Retinal pigment epithelial cell (primary cell): ENCODE data around the gene TLL1.

Experiments used
- DNase-seq: peaks from one replicate; pipeline ENCODE4 v3.0.0-alpha.2; 2010; ENCODE audit warnings: low read depth
- H3K4me3 ChIP-seq: 2 replicates; pipeline ENCODE4 v1.5.1; 2011; ENCODE audit warnings: mild to moderate bottlenecking, low read length, control low read depth, moderate library complexity
- TF ChIP-seq, protein P1 (sequence below): conservative IDR thresholded peaks from 2 replicates; pipeline ENCODE4 v1.5.1; 2011; ENCODE audit warnings: low read depth, low read length, control low read depth, inconsistent platforms

Gene TLL1

DNA sequence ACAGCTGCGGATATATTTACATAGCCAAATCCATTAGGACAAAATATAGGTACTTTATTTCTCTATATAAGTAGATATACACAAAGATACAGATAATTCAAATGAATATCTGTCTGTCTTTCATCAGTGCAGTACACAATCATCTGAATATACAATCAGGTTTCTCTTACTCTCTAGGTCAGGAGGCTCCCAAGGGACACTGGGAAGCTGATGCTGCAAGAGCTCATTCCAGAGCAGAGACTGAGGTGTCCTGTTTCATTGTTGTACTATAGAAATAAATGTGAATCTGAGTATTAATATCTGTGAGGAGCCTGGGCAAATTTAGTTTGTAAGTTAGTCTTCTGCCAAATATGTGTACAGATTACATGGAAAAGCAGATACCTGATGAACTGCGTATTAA, 4.2 kb downstream of the TLL1 start:
- DNase-seq: no peak
- no peak overlapping the region for H3K4me3 ChIP-seq
- TF ChIP-seq, protein P1, sequence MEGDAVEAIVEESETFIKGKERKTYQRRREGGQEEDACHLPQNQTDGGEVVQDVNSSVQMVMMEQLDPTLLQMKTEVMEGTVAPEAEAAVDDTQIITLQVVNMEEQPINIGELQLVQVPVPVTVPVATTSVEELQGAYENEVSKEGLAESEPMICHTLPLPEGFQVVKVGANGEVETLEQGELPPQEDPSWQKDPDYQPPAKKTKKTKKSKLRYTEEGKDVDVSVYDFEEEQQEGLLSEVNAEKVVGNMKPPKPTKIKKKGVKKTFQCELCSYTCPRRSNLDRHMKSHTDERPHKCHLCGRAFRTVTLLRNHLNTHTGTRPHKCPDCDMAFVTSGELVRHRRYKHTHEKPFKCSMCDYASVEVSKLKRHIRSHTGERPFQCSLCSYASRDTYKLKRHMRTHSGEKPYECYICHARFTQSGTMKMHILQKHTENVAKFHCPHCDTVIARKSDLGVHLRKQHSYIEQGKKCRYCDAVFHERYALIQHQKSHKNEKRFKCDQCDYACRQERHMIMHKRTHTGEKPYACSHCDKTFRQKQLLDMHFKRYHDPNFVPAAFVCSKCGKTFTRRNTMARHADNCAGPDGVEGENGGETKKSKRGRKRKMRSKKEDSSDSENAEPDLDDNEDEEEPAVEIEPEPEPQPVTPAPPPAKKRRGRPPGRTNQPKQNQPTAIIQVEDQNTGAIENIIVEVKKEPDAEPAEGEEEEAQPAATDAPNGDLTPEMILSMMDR: no peak

DNA sequence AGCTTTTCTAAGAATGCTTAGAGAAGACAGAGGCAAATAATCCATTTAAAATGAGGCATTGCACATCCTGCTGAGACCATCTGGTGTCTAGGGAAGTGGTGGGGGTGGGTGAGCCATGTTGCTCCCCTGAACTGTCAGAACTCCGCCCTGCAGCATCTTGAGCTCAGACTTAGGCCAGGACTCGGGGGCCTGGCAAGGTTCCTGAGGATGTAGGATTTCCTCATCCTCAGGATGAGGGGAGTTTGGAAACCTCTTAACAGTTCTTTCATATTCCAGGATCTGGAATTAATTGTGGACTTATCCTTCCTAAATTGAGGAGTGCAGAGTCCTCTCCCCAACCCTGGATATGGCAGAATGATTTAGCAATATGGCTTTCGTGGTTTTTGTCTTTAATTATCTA, 6.6 kb downstream of the TLL1 start:
- H3K4me3 ChIP-seq: no peak overlapping the region
- DNase-seq: no peak
- TF ChIP-seq, protein P1: no peak

DNA sequence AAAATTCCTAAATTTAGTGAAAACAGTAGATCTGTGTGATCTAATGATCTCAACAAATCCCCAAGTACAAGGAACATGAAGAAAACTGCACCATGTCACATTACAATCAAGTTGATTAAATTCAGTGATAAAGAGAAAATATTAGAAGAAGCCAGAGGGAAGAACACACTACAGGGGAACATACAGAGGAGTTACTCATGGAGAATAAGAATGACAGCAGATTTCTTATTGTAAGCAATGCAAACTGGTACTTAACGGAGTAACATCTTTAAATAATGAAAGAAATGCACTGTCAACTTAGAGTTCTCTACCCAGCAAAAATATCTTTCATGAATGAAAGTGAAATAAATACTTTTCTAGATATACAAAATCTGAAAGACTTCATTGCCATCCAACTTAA, 21.1 kb downstream of the TLL1 start:
- DNase-seq: no peak
- H3K4me3 ChIP-seq: no peak overlapping the region
- TF ChIP-seq, protein P1: no peak

DNA sequence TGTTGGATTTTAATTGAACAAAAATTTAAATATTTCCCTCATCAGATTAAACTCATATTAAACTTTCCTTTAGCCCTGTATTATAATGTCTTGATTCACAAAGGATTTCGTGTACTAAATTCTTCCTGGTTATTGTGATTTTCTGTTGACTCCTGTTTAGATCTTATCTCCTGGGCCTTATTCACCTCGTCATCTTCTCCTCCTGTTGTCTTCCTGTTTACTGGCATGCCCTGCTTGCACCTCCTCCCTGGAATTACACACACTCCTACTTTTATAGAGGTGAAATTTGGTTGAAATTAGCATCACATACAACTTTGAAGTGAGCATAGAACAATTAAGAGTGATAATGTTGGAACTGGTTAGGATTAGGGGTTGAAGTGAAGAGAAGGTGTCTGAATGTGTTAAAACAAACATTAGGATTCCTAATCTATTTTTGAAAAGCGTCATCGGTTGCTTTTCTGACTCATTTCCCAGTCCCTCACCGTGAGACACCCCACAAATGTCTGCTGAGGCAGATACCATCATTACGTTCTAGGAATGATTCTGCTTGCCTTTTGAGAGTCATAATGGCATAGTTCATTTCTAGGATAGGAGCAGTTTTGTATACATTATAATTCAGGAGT, 32.5 kb downstream of the TLL1 start:
- H3K4me3 ChIP-seq: no peak overlapping the region
- TF ChIP-seq, protein P1: no peak
- no peak for DNase-seq

DNA sequence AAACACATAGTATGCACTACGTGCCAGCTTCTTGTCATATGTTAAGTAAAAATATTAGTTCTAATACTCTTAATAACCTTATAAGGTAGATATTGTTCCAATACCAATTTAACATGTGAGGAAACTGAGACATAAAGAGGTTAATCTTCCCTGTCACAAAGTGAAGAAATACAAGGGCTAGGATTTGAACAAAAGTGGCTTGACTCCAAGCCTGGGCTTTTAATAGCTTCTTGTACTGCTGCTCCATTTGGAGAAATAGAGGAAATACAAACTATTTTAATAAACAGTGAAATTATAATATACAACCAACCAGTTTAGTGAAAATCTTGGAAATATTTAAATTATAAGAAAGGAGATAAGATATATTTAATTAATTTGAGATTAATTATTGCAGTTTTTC, 33.2 kb downstream of the TLL1 start:
- no peak overlapping the region for H3K4me3 ChIP-seq
- DNase-seq: no peak
- TF ChIP-seq, protein P1: no peak

DNA sequence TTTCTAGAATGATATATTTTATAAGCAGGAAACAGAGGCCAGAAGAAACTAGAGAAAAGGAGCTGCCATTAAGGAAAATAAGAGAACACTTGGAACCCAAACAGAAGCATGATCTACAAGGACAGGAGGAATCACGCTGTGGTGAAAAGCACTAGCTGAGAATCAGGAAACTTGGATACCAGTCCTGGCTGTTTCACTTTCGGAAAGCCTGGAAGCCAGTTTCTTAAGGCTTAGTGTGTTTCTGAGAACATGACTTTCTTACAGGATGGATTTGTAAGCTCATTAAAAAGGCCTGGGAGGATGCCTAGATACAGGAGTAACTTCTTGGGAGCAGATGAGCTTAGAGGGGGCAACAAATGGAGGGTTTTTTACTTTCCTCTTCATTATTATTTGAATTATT, 36.9 kb downstream of the TLL1 start:
- H3K4me3 ChIP-seq: no peak overlapping the region
- TF ChIP-seq, protein P1: no peak
- no peak for DNase-seq

DNA sequence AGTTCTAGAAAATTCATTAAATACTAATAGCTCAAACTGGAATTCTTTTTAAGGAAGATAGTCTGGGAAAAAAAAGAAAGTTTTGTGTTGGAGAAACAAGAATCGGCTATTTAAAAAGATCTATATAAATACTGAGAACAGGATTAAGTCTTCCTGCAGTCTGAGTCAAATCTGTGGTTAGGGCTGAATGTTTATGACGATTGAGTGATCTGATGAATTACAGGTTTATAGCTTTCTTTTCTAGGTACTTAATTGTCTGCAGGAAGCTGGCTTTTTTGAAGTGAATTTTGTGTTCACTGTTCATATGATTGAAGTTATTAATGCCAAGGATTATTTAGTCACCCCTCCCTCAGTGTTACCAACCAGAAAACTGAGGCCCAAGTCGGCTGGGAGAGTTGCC, 42.2 kb downstream of the TLL1 start:
- H3K4me3 ChIP-seq: no peak overlapping the region
- no peak for DNase-seq
- TF ChIP-seq, protein P1: no peak
